ENCODE results near the gene LRGUK.

GRCh38 chr7:134209322-134210015, 82.3 kb downstream of the LRGUK start:
- no peak for TF ChIP-seq POLR2A (IDR thresholded peaks at IDR 0.05; ENCODE audit: low read length)
- no peak for TF ChIP-seq GATA1 (IDR thresholded peaks at IDR 0.05; ENCODE audit: low read depth, low read length)
